Caco-2 (cell line): ENCODE measurements around the gene L3MBTL4. TPM values are rescaled to one million over a fixed set of nuclear protein-coding genes. Genes with fewer than 3 reads are reported as not detected.

Experiments used
- BruUV-seq: library from RNA; stranded (reverse); fragments of 400-500 nt; replicated peaks from 2 replicates; lab custom pipeline; 2021; lab: Mats Ljungman, UMichigan
- CTCF ChIA-PET: fragments of 300-600 bp; sonication (Branson Sonifier 250); formaldehyde crosslinking; loops from one replicate; lab custom pipeline; 2022; ENCODE audit warnings: antibody characterized with exemption; lab: Charles Lee
- POLR2A ChIA-PET: fragments of 300-600 bp; sonication (Branson Sonifier 250); formaldehyde crosslinking; loops from one replicate; lab custom pipeline; 2022; ENCODE audit warnings: antibody characterized with exemption; lab: Charles Lee
- DNase-seq, 2 experiments: peaks; one replicate each; pipeline versions ENCODE4 v3.0.0 to v3.0.0-alpha.2; 2020 to 2022
- H3K27me3 ChIP-seq: replicated peaks from 2 replicates; pipeline ENCODE4 v1.6.0; 2011; ENCODE audit warnings: low read length; ENCODE audit not compliant: control insufficient read depth, insufficient read depth
- H3K36me3 ChIP-seq: 2 replicates; pipeline ENCODE4 v1.5.1; 2011; ENCODE audit warnings: low read length; ENCODE audit not compliant: control insufficient read depth, insufficient read depth
- H3K4me1 ChIP-seq: fragments of 250-450 bp; sonication (Bioruptor Pico); 2 replicates; pipeline ENCODE4 v1.5.1; 2020; ENCODE audit warnings: mild to moderate bottlenecking
- H3K4me3 ChIP-seq: 2 replicates; pipeline ENCODE4 v1.5.1; 2011; ENCODE audit warnings: low read depth, mild to moderate bottlenecking, control low read depth, low read length
- H3K9me3 ChIP-seq: fragments of 250-450 bp; sonication (Bioruptor Pico); 2 replicates; pipeline ENCODE4 v1.5.1; 2020; ENCODE audit warnings: mild to moderate bottlenecking, moderate library complexity
- H3K27ac Mint-ChIP-seq: one replicate; pipeline ENCODE4 v1.8.0; 2022; ENCODE audit warnings: mixed read lengths; ENCODE audit not compliant: unreplicated experiment
- H3K27me3 Mint-ChIP-seq: one replicate; pipeline ENCODE4 v1.8.0; 2022; ENCODE audit warnings: mixed read lengths; ENCODE audit not compliant: insufficient read depth, unreplicated experiment
- H3K36me3 Mint-ChIP-seq: one replicate; pipeline ENCODE4 v1.8.0; 2022; ENCODE audit warnings: mild to moderate bottlenecking, mixed read lengths; ENCODE audit not compliant: insufficient read depth, unreplicated experiment
- H3K4me1 Mint-ChIP-seq: one replicate; pipeline ENCODE4 v1.8.0; 2022; ENCODE audit warnings: low read depth, mixed read lengths; ENCODE audit not compliant: unreplicated experiment
- H3K4me3 Mint-ChIP-seq: one replicate; pipeline ENCODE4 v1.8.0; 2022; ENCODE audit warnings: mild to moderate bottlenecking, moderate library complexity, mixed read lengths; ENCODE audit not compliant: unreplicated experiment
- H3K9me3 Mint-ChIP-seq: one replicate; pipeline ENCODE4 v1.8.0; 2022; ENCODE audit warnings: mixed read lengths; ENCODE audit not compliant: unreplicated experiment
- CTCF ChIP-seq, 2 experiments: fragments of 200-600 bp in 1 of 2; IDR thresholded peaks; 1 replicate in 1 of 2; 2 replicates in 1 of 2; pipeline versions ENCODE4 v1.5.1 to v1.8.0; 2011 to 2022; ENCODE audit warnings: antibody characterized with exemption in 1 of 2, control low read depth in 1 of 2, inconsistent platforms in 1 of 2, low read depth in 1 of 2, low read length in 1 of 2, mild to moderate bottlenecking in 1 of 2, moderate library complexity in 1 of 2; ENCODE audit not compliant: insufficient read depth in 1 of 2, severe bottlenecking in 1 of 2, unreplicated experiment in 1 of 2
- intact Hi-C: fragments of 100-400 bp; cut with micrococcal nuclease; formaldehyde crosslinking; loops from one replicate; pipeline ENCODE4 v1.10.0; 2022; ENCODE audit not compliant: unreplicated experiment
- total RNA-seq: library from RNA; stranded (reverse); gene quantifications from 2 replicates; pipeline ENCODE4 v1.2.3, GENCODE V29; 2022

The L3MBTL4 gene
- total RNA-seq, 1 experiment from 2014 or later = 0.23 TPM

GRCh38 chr18:5964108-5964507 lies 450.6 kb downstream of the L3MBTL4 start:
- ChIA-PET CTCF (no interaction called here), POLR2A (no interaction called here)
- Mint-ChIP-seq H3K27me3 (peaks cover 9% of the 10 kb centered on the region), H3K4me3 (no peak overlapping the region), H3K36me3 (no peaks in the 10 kb centered on the region), H3K27ac (no peak overlapping the region), H3K4me1 (peaks cover 6% of the 10 kb centered on the region), H3K9me3 (no peaks in the 10 kb centered on the region)
- TF ChIP-seq CTCF (IDR thresholded peaks at IDR 0.05; ENCODE audit: insufficient read depth in 1 of 2, low read depth in 1 of 2, low read length in 1 of 2, severe bottlenecking in 1 of 2, unreplicated experiment in 1 of 2) = no peak
- H3K36me3 ChIP-seq = no peaks in the 10 kb centered on the region
- no peak for DNase-seq
- intact Hi-C loops = no loop called here
- BruUV-seq = no TSS peak
- H3K9me3 ChIP-seq = no peaks in the 10 kb centered on the region
- H3K4me1 ChIP-seq = no peaks in the 10 kb centered on the region
- H3K4me3 ChIP-seq = no peak overlapping the region
- H3K27me3 ChIP-seq = no peaks in the 10 kb centered on the region; the same call in 1 of the 2 replicates

- no peak overlapping the region for H3K4me3 Mint-ChIP-seq
- H3K27me3 Mint-ChIP-seq = peaks cover 9% of the 10 kb centered on the region
- H3K9me3 Mint-ChIP-seq = no peaks in the 10 kb centered on the region
- BruUV-seq = no TSS peak
- H3K4me1 Mint-ChIP-seq = peaks cover 6% of the 10 kb centered on the region
- H3K27ac Mint-ChIP-seq = no peak overlapping the region
- POLR2A ChIA-PET = no interaction called here
- no peak for DNase-seq
- peaks cover 2% of the 10 kb centered on the region; the same call in 1 of the 2 replicates for H3K27me3 ChIP-seq
- no peaks in the 10 kb centered on the region for H3K4me1 ChIP-seq
- H3K9me3 ChIP-seq = no peaks in the 10 kb centered on the region
- CTCF ChIA-PET = no interaction called here
- intact Hi-C loops = no loop called here
- TF ChIP-seq CTCF (IDR thresholded peaks at IDR 0.05; ENCODE audit: insufficient read depth in 1 of 2, low read depth in 1 of 2, low read length in 1 of 2, severe bottlenecking in 1 of 2, unreplicated experiment in 1 of 2) = no peak
- H3K4me3 ChIP-seq = no peak overlapping the region
- H3K36me3 ChIP-seq = no peaks in the 10 kb centered on the region
- H3K36me3 Mint-ChIP-seq = no peaks in the 10 kb centered on the region
Observed at GRCh38 chr18:5963267-5963666, 451.4 kb downstream of the L3MBTL4 start.

GRCh38 chr18:5962362-5962761 lies 452.3 kb downstream of the L3MBTL4 start:
- peaks cover 6% of the 10 kb centered on the region for H3K4me1 Mint-ChIP-seq
- no peak for TF ChIP-seq CTCF (IDR thresholded peaks at IDR 0.05; ENCODE audit: insufficient read depth in 1 of 2, low read depth in 1 of 2, low read length in 1 of 2, severe bottlenecking in 1 of 2, unreplicated experiment in 1 of 2)
- H3K9me3 ChIP-seq = no peaks in the 10 kb centered on the region
- ChIA-PET CTCF (no interaction called here), POLR2A (no interaction called here)
- H3K36me3 Mint-ChIP-seq = no peaks in the 10 kb centered on the region
- peaks cover 2% of the 10 kb centered on the region; the same call in 1 of the 2 replicates for H3K27me3 ChIP-seq
- intact Hi-C loops = no loop called here
- no peaks in the 10 kb centered on the region for H3K9me3 Mint-ChIP-seq
- BruUV-seq = no TSS peak
- peaks cover 13% of the 10 kb centered on the region for H3K27me3 Mint-ChIP-seq
- H3K4me1 ChIP-seq = no peaks in the 10 kb centered on the region
- H3K4me3 Mint-ChIP-seq = no peak overlapping the region
- no peak for DNase-seq
- H3K27ac Mint-ChIP-seq = no peak overlapping the region
- no peak overlapping the region for H3K4me3 ChIP-seq
- no peaks in the 10 kb centered on the region for H3K36me3 ChIP-seq
